ENCODE measurements around the gene CPNE1. TPM values are rescaled to one million over a fixed set of nuclear protein-coding genes. Genes with fewer than 3 reads are reported as not detected.
A peak's percentile ranks its signal among the peaks of the same experiment; 100 is the strongest.

Gene CPNE1
- total and polyA plus RNA-seq, 12 donors: 63.9 to 464 (median 160) TPM

DNA sequence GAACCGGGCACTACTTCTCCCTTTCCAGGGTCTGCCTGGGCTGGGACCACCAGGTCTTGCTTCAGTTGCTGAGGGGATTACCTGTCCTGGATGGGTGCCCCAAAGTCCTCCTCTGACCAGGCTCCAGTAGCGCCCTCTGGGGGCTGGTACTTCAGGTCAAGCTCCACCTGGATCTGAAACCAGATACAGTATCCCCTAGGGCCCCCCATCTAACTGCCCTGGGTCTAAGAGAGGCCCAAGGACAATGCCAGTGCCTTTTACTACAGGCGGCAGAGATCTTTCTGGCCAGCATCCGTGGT lies 60.3 kb downstream of the CPNE1 start:
- Histone ChIP-seq H3K4me3 (no peak overlapping the region), H3K27ac (no peak overlapping the region), H3K27me3 (no peaks in the 10 kb centered on the region), H3K9me3 (replicated peaks in 1 of 3) (no peaks in the 10 kb centered on the region), H3K36me3 (replicated peaks in 1 of 2) (no peaks in the 10 kb centered on the region), H3K4me1 (replicated peaks in 1 of 2) (peaks cover 15 to 17% of the 10 kb centered on the region in 2 donors)
- peak in 1 of 7 donors; percentile 13 for DNase-seq
- TF ChIP-seq, protein P1, sequence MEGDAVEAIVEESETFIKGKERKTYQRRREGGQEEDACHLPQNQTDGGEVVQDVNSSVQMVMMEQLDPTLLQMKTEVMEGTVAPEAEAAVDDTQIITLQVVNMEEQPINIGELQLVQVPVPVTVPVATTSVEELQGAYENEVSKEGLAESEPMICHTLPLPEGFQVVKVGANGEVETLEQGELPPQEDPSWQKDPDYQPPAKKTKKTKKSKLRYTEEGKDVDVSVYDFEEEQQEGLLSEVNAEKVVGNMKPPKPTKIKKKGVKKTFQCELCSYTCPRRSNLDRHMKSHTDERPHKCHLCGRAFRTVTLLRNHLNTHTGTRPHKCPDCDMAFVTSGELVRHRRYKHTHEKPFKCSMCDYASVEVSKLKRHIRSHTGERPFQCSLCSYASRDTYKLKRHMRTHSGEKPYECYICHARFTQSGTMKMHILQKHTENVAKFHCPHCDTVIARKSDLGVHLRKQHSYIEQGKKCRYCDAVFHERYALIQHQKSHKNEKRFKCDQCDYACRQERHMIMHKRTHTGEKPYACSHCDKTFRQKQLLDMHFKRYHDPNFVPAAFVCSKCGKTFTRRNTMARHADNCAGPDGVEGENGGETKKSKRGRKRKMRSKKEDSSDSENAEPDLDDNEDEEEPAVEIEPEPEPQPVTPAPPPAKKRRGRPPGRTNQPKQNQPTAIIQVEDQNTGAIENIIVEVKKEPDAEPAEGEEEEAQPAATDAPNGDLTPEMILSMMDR (IDR thresholded peaks at IDR 0.05): peak in 2 of 6 experiments; percentile 7 to 21
- no peak for TF ChIP-seq POLR2A (IDR thresholded peaks at IDR 0.05)
- 51 to 74% (median 64%) methylated on average over 3 to 4 of the region's 4 CpGs for WGBS, 4 donors
- intact Hi-C loops (cut with DNase I): no loop called here

GRCh38 chr20:35603695-35604448 lies 60.8 kb downstream of the CPNE1 start:
- no peak overlapping the region for H3K27ac ChIP-seq
- peaks cover 15 to 17% of the 10 kb centered on the region in 2 donors for H3K4me1 ChIP-seq (replicated peaks in 1 of 2)
- no peaks in the 10 kb centered on the region for H3K9me3 ChIP-seq (replicated peaks in 1 of 3)
- TF ChIP-seq POLR2A (IDR thresholded peaks at IDR 0.05): no peak
- intact Hi-C loops (cut with DNase I): no loop called here
- peak in 1 of 7 donors; percentile 9 for DNase-seq
- 92 to 95% (median 94%) methylated on average over 11 of the region's 11 CpGs for WGBS, 4 donors
- H3K36me3 ChIP-seq (replicated peaks in 1 of 2): no peaks in the 10 kb centered on the region
- no peaks in the 10 kb centered on the region for H3K27me3 ChIP-seq
- no peak overlapping the region for H3K4me3 ChIP-seq

DNA sequence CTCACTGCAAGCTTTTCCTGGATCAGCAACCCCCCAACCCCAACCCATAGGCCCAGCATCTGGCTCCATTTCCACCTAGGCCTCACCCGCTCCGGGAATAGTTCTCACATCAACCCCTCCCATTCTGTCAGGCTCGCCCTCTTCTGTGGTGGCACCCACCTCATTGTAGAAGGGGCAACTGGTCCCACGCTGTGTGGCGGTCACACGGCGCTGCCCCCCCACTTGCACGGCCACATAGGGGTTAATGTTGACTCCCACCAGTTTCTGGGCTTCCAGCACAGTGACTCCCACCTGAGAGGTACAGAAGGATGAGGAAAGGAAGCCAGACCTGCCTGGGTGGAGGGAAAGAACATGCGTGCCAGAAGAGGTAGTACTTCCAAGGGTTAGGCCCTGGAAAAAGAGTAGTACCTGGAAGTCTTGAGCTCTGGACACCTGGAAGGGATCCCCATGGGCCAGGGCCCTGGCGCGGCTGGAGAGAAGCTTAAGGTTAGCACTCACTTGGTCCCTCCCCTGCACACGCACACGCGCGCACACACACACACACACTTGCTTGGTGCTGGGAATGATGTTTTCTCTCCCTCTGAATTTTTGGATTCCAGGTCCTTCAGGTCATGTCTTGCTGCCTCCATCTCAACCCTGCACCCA lies 61.7 kb downstream of the CPNE1 start:
- Histone ChIP-seq H3K9me3 (replicated peaks in 1 of 3) (no peaks in the 10 kb centered on the region), H3K27ac (no peak overlapping the region), H3K36me3 (replicated peaks in 1 of 2) (no peaks in the 10 kb centered on the region), H3K4me3 (no peak overlapping the region), H3K27me3 (no peaks in the 10 kb centered on the region), H3K4me1 (replicated peaks in 1 of 2) (peaks cover 15 to 17% of the 10 kb centered on the region in 2 donors)
- 93 to 96% (median 95%) methylated on average over 11 to 15 of the region's 15 CpGs for WGBS, 4 donors
- intact Hi-C loops (cut with DNase I): no loop called here
- TF ChIP-seq POLR2A (IDR thresholded peaks at IDR 0.05): no peak
- TF ChIP-seq, protein P1 (IDR thresholded peaks at IDR 0.05): no peak
- DNase-seq: no peak

DNA sequence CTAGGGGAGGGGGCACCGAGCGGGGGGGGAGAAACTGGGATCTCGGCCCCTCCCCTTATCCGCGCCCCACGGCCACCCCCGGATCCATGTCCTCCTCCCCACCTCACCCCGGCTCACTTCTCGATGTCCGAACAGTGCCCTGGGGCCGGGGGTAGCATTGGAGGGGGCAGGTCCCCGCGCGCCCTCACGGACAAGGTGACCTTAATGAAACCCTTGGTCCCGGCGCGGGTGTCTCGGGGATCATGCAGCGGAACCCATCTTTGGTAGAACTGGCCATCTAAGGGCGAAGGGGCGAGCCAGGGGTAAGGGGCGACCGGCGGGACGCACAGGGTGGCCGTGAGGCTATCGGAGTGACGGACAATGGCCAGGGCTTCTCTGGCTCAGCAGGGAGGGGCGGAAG lies 62.7 kb downstream of the CPNE1 start:
- Histone ChIP-seq H3K4me3 (peak overlapping the region in 2 of 4 donors; percentile 18 to 55), H3K27ac (no peak overlapping the region), H3K27me3 (no peaks in the 10 kb centered on the region), H3K9me3 (replicated peaks in 1 of 3) (no peaks in the 10 kb centered on the region), H3K36me3 (replicated peaks in 1 of 2) (no peaks in the 10 kb centered on the region), H3K4me1 (replicated peaks in 1 of 2) (peaks cover 15 to 17% of the 10 kb centered on the region in 2 donors)
- TF ChIP-seq, protein P1 (IDR thresholded peaks at IDR 0.05): no peak
- no peak for TF ChIP-seq POLR2A (IDR thresholded peaks at IDR 0.05)
- WGBS, 4 donors: 29 to 70% (median 29%) methylated on average over 2 to 30 of the region's 30 CpGs; no CpG with 5 or more reads in 1 of the 4 donors
- intact Hi-C loops (cut with DNase I): no loop called here
- no peak for DNase-seq
